ENCODE measurements around the gene ERC2. TPM values are rescaled to one million over a fixed set of nuclear protein-coding genes. Genes with fewer than 3 reads are reported as not detected.
A peak's percentile ranks its signal among the peaks of the same experiment; 100 is the strongest.

Gene ERC2
- total RNA-seq, 6 donors from 2014 or later, result 0.67 to 14.7 (median 1.3) TPM

DNA sequence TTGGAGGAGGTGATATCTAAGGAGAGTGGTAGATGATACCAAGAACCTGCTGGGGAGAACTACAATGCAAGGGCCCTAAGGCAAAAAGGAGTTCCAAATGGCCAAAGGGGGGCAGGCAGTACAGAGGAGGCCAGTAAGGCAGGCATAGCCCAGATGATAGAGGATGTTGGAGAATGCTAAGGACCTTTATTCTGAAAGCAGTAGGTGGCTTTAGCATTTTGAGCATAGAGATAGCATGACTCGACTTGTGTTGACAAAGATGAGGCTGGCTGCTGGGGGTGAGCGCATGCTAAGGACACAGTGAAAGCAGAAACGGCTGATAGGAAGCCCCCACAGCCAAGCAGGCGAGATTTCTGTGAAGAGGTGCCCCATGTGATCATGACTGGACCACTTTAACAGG lies 419.3 kb downstream of the ERC2 start:
- Histone ChIP-seq H3K4me3 (no peak overlapping the region), H3K4me1 (no peaks in the 10 kb centered on the region), H3K36me3 (no peaks in the 10 kb centered on the region), H3K27me3 (no peaks in the 10 kb centered on the region), H3K27ac (no peak overlapping the region), H3K9me3 (no peaks in the 10 kb centered on the region)
- no peak for DNase-seq
- ATAC-seq (ENCODE audit: low FRiP score in 2 of 2), result no peak
- TF ChIP-seq POLR2A (IDR thresholded peaks at IDR 0.05) (no peak), EP300 (IDR thresholded peaks at IDR 0.05) (no peak), POLR2AphosphoS5 (IDR thresholded peaks at IDR 0.05) (no peak)
- TF ChIP-seq, protein P1, sequence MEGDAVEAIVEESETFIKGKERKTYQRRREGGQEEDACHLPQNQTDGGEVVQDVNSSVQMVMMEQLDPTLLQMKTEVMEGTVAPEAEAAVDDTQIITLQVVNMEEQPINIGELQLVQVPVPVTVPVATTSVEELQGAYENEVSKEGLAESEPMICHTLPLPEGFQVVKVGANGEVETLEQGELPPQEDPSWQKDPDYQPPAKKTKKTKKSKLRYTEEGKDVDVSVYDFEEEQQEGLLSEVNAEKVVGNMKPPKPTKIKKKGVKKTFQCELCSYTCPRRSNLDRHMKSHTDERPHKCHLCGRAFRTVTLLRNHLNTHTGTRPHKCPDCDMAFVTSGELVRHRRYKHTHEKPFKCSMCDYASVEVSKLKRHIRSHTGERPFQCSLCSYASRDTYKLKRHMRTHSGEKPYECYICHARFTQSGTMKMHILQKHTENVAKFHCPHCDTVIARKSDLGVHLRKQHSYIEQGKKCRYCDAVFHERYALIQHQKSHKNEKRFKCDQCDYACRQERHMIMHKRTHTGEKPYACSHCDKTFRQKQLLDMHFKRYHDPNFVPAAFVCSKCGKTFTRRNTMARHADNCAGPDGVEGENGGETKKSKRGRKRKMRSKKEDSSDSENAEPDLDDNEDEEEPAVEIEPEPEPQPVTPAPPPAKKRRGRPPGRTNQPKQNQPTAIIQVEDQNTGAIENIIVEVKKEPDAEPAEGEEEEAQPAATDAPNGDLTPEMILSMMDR (IDR thresholded peaks at IDR 0.05), result no peak
- 72 to 77% methylated on average over 4 of the region's 4 CpGs for WGBS, 2 donors

DNA sequence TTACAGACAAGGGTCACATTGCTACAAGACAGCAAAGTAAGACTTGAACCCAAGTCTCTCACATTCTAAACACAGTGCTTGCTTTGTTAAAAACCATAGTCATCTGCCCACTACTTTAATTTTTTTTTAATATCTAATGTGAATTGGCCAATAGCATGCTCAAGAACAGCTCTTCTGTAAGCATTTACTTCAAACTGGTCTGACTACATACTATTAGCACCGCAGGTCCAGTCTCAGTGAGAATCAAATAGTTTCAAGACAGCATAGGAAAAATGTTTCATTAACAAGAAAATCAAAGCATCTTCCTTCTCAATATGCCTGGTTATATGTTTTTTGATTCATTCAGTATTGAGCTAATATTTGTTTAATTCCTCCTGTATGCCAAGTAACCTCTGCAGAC lies 419.9 kb downstream of the ERC2 start:
- TF ChIP-seq POLR2AphosphoS5 (IDR thresholded peaks at IDR 0.05) (no peak), EP300 (IDR thresholded peaks at IDR 0.05) (no peak), POLR2A (IDR thresholded peaks at IDR 0.05) (no peak)
- TF ChIP-seq, protein P1 (IDR thresholded peaks at IDR 0.05), result no peak
- WGBS, 2 donors, result 73 to 75% methylated on average over 1 of the region's 1 CpG
- Histone ChIP-seq H3K4me1 (no peaks in the 10 kb centered on the region), H3K4me3 (no peak overlapping the region), H3K36me3 (no peaks in the 10 kb centered on the region), H3K27me3 (no peaks in the 10 kb centered on the region), H3K9me3 (no peaks in the 10 kb centered on the region), H3K27ac (no peak overlapping the region)
- DNase-seq (no peak), ATAC-seq (ENCODE audit: low FRiP score in 2 of 2) (no peak)

DNA sequence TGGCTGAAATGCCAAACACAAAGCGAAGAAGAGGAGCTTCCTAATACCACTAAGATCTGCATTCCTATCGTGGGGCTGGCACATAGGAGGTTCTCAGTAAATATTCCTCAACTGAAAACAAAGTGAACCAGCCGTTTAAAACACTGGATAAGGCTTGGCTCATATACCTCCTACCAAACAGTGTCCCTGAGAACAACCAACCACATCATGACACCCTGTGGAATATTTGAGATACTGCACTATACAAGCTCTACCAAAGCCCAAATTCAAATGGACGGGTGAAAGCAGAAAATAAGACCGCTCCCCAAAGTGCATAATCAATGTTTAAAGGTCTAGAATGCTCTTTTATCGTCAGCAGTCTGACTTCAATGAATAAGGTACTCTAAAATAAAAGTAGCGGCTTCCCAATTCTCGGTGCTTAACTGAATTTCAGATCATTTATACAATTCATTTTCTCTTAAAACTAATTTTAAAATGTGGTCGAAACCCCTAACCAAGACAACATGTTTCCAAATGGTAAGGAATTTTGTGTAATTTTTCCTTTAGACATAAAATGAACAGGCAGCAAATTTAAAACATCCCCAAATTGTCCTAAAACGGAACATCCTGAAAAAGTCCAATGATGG lies 425.8 kb downstream of the ERC2 start:
- Histone ChIP-seq H3K4me1 (no peaks in the 10 kb centered on the region), H3K27me3 (no peaks in the 10 kb centered on the region), H3K9me3 (peaks cover 0 to 10% (median 0%) of the 10 kb centered on the region in 4 donors), H3K27ac (no peak overlapping the region), H3K36me3 (no peaks in the 10 kb centered on the region), H3K4me3 (no peak overlapping the region)
- ATAC-seq (ENCODE audit: low FRiP score in 2 of 2), result peak; percentile 73 to 74
- no peak for DNase-seq
- WGBS, 2 donors, result 49 to 57% methylated on average over 10 of the region's 10 CpGs
- TF ChIP-seq, protein P1 (IDR thresholded peaks at IDR 0.05), result peak in 4 of 6 experiments; percentile 20 to 60 (median 45)
- TF ChIP-seq POLR2AphosphoS5 (IDR thresholded peaks at IDR 0.05), result no peak

DNA sequence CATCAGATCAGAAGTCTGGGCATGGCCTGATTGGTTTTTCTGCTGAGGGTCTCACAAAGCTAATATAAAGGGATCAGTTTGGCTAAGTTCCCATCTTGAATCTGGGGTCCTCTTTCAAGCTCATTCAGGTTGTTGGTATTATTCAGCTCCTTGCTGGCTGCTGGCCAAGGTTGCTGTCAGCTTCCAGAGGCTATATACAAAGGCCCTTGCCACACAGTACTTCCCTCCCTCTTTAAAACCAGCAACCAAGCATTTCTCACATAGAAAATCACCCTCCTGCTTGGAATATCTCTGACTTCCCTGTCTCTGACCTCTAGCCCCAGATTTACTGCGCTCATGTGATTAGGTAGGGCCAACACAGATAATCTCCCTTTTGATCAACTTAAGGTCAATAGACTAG lies 442.9 kb downstream of the ERC2 start:
- DNase-seq, result no peak
- Histone ChIP-seq H3K36me3 (no peaks in the 10 kb centered on the region), H3K27ac (no peak overlapping the region), H3K27me3 (no peaks in the 10 kb centered on the region), H3K4me3 (no peak overlapping the region), H3K9me3 (no peaks in the 10 kb centered on the region), H3K4me1 (no peaks in the 10 kb centered on the region)
- ATAC-seq (ENCODE audit: low FRiP score in 2 of 2), result no peak
- WGBS, 2 donors, result 85 to 95% methylated on average over 1 of the region's 1 CpG
- TF ChIP-seq POLR2A (IDR thresholded peaks at IDR 0.05), result no peak

DNA sequence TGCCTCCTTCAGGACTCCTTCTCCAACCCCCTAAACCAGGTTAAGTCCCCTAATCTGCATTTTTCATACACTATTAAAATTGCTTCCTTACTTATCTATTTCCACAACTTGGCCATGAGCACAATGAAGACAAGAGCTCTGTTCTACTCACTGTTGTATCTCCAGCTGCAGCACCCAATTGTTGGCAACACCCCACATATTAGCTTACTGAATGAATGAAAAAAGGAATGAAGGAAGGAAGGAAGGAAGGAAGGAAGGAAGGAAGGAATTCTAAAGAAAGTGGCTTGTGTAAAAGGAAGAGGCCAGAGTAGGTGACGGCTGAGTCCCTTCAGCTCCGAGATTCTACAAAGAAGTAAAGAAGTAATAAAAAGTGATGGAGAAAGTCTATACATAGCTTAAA lies 444.7 kb downstream of the ERC2 start:
- WGBS, 2 donors, result 69 to 76% methylated on average over 2 of the region's 2 CpGs

More for the DNA sequence above, 444.7 kb downstream of the ERC2 start:
- DNase-seq (no peak), ATAC-seq (ENCODE audit: low FRiP score in 2 of 2) (no peak)
- no peaks in the 10 kb centered on the region for H3K9me3 ChIP-seq
- no peak overlapping the region for H3K27ac ChIP-seq
- no peaks in the 10 kb centered on the region for H3K27me3 ChIP-seq
- no peaks in the 10 kb centered on the region for H3K4me1 ChIP-seq
- H3K36me3 ChIP-seq, result no peaks in the 10 kb centered on the region
- no peak overlapping the region for H3K4me3 ChIP-seq
- TF ChIP-seq EP300 (IDR thresholded peaks at IDR 0.05) (no peak), POLR2AphosphoS5 (IDR thresholded peaks at IDR 0.05) (no peak), POLR2A (IDR thresholded peaks at IDR 0.05) (no peak)
- TF ChIP-seq, protein P1 (IDR thresholded peaks at IDR 0.05), result no peak

Data from upper lobe of left lung (tissue), 6 donors.